ENCODE data around the gene TMEM40. TPM values are rescaled to one million over a fixed set of nuclear protein-coding genes. Genes with fewer than 3 reads are reported as not detected.
A peak's percentile ranks its signal among the peaks of the same experiment; 100 is the strongest.

Gene TMEM40
- total RNA-seq, 1 experiment from 2014 or later, result 30.5 TPM

DNA sequence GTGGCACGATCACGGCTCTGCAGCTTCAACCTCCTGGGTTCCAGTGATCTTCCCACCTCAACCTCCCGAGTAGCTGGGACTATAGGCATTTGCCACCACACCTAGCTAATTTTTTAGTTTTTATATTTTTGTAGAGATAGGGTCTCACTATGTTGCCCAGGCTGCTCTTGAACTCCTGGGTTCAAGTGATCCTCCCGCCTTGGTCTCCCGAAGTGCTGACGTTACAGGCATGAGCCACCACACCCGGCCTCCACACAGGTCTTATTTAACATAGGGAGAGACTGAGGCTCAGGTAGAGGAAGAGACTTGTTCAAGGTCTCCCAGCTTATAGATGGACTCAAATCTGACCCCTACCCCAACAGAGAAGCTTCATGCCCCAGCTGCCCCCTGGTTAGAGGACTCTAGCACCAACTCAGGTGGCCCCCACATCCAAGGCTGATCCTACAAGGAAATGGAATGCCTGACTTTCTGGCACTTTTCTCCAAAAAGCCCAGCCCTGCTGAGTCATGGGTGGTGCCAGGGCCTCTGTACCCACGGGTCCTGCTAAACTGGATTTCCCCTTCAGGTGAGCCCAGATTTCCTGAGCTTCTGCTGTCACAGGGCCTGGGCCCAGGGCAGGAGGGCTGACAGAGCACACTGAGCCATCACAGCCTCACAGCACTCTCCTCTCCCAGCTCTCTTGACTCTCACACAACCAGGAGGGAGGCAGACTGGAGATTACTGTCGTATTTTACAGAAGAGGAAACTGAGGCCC is 5.6 kb downstream of the TMEM40 start:
- H4K20me1 ChIP-seq (ENCODE audit: insufficient read depth), result no peaks in the 10 kb centered on the region
- no peaks in the 10 kb centered on the region for H3K27me3 ChIP-seq (ENCODE audit: insufficient read depth, low read depth)
- ChIA-PET CTCF (interaction anchor here (1.1 to 1.5 kb wide), 2 partner anchors 10 to 88 kb away, joined by 4 read pairs; partner anchors contain the start of gene RPL32), POLR2A (ENCODE audit: unreplicated experiment) (interaction anchor here (0.7 kb wide), 1 partner anchor 13 kb away, joined by 5 read pairs; no protein-coding TSS in a partner anchor)
- peaks cover 71% of the 10 kb centered on the region for H3K4me1 ChIP-seq (replicated peaks; ENCODE audit: insufficient read depth)
- no TSS peak for BruUV-seq (replicated peaks)
- peaks cover 22% of the 10 kb centered on the region; the same call in 1 of the 2 replicates for H3K79me2 ChIP-seq (ENCODE audit: low read depth)
- peaks cover 5% of the 10 kb centered on the region; the same call in 1 of the 2 replicates for H3K36me3 ChIP-seq (ENCODE audit: low read depth)
- no peaks in the 10 kb centered on the region; the same call in 1 of the 2 replicates for H3K9me3 ChIP-seq (ENCODE audit: insufficient read depth, low read depth)
- H3K27ac ChIP-seq, result peak overlapping the region; percentile 93
- no peak for TF ChIP-seq EZH2 (IDR thresholded peaks at IDR 0.05; ENCODE audit: low read depth)
- peak; percentile 85 to 87 for DNase-seq
- intact Hi-C loops (cut with micrococcal nuclease; ENCODE audit: unreplicated experiment), result loop anchor here (1.0 to 10.0 kb wide), 5 partner anchors 10 to 559 kb away; partner anchors contain the start of gene RAF1
- peak overlapping the region; percentile 58 for H3K4me2 ChIP-seq
- no peak overlapping the region for H2AFZ ChIP-seq
- H3K4me3 ChIP-seq, result peak overlapping the region; percentile 5; the same call in 1 of the 2 replicates
- peaks cover 53% of the 10 kb centered on the region; the same call in 1 of the 2 replicates for H3F3A ChIP-seq (ENCODE audit: insufficient read depth, low read depth)
- H3K9me2 ChIP-seq (ENCODE audit: insufficient read depth), result no peaks in the 10 kb centered on the region; the same call in 1 of the 2 replicates

DNA sequence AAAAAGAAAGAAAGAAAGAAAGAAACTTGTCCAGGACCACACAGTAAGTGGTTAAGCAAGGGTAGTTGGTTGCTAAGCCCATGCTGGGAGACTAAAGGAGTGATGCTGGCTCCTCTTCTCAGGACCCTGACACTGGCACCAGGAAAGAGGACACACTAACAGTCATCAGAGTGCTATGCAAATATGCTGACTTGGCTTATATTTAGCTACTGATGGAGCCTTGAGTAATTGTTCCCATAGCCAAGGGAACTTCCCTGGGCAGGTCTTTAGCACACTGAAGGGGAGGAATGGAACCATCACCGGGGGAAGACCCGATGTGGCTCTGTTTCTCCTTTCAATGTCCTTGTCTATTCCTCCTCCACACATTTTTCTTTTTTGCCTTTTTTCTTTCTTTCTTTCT is 6.2 kb downstream of the TMEM40 start:
- H3K27ac ChIP-seq, result peak overlapping the region; percentile 93
- H3K27me3 ChIP-seq (ENCODE audit: insufficient read depth, low read depth), result no peaks in the 10 kb centered on the region
- no peaks in the 10 kb centered on the region; the same call in 1 of the 2 replicates for H3K9me3 ChIP-seq (ENCODE audit: insufficient read depth, low read depth)
- peaks cover 22% of the 10 kb centered on the region; the same call in 1 of the 2 replicates for H3K79me2 ChIP-seq (ENCODE audit: low read depth)
- DNase-seq, result peak in 1 of 2 experiments; percentile 44
- ChIA-PET POLR2A (ENCODE audit: unreplicated experiment) (interaction anchor here (0.5 kb wide), 1 partner anchor 59 kb away, joined by 6 read pairs; no protein-coding TSS in a partner anchor), CTCF (interaction anchor here (1.2 kb wide), 1 partner anchor 88 kb away, joined by 3 read pairs; no protein-coding TSS in a partner anchor)
- H3K36me3 ChIP-seq (ENCODE audit: low read depth), result peaks cover 8% of the 10 kb centered on the region
- H3K4me3 ChIP-seq, result no peak overlapping the region
- H3K9me2 ChIP-seq (ENCODE audit: insufficient read depth), result no peaks in the 10 kb centered on the region; the same call in 1 of the 2 replicates
- intact Hi-C loops (cut with micrococcal nuclease; ENCODE audit: unreplicated experiment), result loop anchor here (1.0 to 10.0 kb wide), 5 partner anchors 10 to 558 kb away; partner anchors contain the start of gene RAF1
- TF ChIP-seq, protein P1, sequence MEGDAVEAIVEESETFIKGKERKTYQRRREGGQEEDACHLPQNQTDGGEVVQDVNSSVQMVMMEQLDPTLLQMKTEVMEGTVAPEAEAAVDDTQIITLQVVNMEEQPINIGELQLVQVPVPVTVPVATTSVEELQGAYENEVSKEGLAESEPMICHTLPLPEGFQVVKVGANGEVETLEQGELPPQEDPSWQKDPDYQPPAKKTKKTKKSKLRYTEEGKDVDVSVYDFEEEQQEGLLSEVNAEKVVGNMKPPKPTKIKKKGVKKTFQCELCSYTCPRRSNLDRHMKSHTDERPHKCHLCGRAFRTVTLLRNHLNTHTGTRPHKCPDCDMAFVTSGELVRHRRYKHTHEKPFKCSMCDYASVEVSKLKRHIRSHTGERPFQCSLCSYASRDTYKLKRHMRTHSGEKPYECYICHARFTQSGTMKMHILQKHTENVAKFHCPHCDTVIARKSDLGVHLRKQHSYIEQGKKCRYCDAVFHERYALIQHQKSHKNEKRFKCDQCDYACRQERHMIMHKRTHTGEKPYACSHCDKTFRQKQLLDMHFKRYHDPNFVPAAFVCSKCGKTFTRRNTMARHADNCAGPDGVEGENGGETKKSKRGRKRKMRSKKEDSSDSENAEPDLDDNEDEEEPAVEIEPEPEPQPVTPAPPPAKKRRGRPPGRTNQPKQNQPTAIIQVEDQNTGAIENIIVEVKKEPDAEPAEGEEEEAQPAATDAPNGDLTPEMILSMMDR (conservative IDR thresholded peaks at IDR 0.05), result no peak
- no peak for TF ChIP-seq EZH2 (IDR thresholded peaks at IDR 0.05; ENCODE audit: low read depth)
- no peak overlapping the region for H2AFZ ChIP-seq
- BruUV-seq (replicated peaks), result no TSS peak
- H3F3A ChIP-seq (ENCODE audit: insufficient read depth, low read depth), result peaks cover 46% of the 10 kb centered on the region; the same call in 1 of the 2 replicates
- H3K4me2 ChIP-seq, result peak overlapping the region; percentile 58
- H4K20me1 ChIP-seq (ENCODE audit: insufficient read depth), result no peaks in the 10 kb centered on the region
- peaks cover 64% of the 10 kb centered on the region for H3K4me1 ChIP-seq (replicated peaks; ENCODE audit: insufficient read depth)

DNA sequence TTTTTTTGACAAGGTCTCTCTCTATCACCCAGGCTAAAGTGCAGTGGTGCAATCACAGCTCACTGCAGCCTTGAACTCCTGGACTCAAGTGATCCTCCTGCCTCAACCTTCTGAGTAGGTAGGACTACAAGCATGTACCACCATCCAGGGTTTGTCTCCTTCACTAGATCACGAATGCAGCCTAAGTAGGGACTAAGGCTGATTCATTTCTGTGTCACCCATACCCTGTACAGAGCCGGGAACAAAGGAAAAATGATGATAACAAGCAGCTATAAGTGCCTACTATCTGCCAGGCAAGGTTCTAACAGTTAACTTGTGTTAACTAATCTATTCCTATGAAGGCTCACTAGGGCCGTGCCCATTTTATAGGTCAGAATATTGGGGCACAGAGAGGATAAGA is 7.0 kb downstream of the TMEM40 start:
- Histone ChIP-seq H3K9me2 (ENCODE audit: insufficient read depth) (no peaks in the 10 kb centered on the region; the same call in 1 of the 2 replicates), H3K79me2 (ENCODE audit: low read depth) (peaks cover 17% of the 10 kb centered on the region; the same call in 1 of the 2 replicates), H3K27ac (peak overlapping the region; percentile 93), H3K4me1 (replicated peaks; ENCODE audit: insufficient read depth) (peaks cover 59% of the 10 kb centered on the region), H3K27me3 (ENCODE audit: insufficient read depth, low read depth) (no peaks in the 10 kb centered on the region), H3K9me3 (ENCODE audit: insufficient read depth, low read depth) (no peaks in the 10 kb centered on the region; the same call in 1 of the 2 replicates), H2AFZ (no peak overlapping the region), H3K4me2 (peak overlapping the region; percentile 58), H4K20me1 (ENCODE audit: insufficient read depth) (no peaks in the 10 kb centered on the region), H3K36me3 (ENCODE audit: low read depth) (peaks cover 8% of the 10 kb centered on the region), H3F3A (ENCODE audit: insufficient read depth, low read depth) (peaks cover 41% of the 10 kb centered on the region; the same call in 1 of the 2 replicates), H3K4me3 (no peak overlapping the region)
- no peak for DNase-seq
- ChIA-PET POLR2A (ENCODE audit: unreplicated experiment) (interaction anchor here (0.5 to 0.8 kb wide), 2 partner anchors 59 to 90 kb away, joined by 3 to 6 read pairs; partner anchors contain the start of gene RPL32), CTCF (interaction anchor here (0.7 to 1.2 kb wide), 3 partner anchors 8 to 89 kb away, joined by 3 read pairs; no protein-coding TSS in a partner anchor)
- intact Hi-C loops (cut with micrococcal nuclease; ENCODE audit: unreplicated experiment), result loop anchor here (5.0 to 10.0 kb wide), 4 partner anchors 60 to 557 kb away; partner anchors contain the start of gene RAF1
- no peak for TF ChIP-seq EZH2 (IDR thresholded peaks at IDR 0.05; ENCODE audit: low read depth)
- TF ChIP-seq, protein P1 (conservative IDR thresholded peaks at IDR 0.05), result no peak
- no TSS peak for BruUV-seq (replicated peaks)
